B cell (primary cell): Measurements from ENCODE around the gene TM9SF4. TPM values are rescaled to one million over a fixed set of nuclear protein-coding genes. Genes with fewer than 3 reads are reported as not detected.

Experiments used
- ATAC-seq: fragments of 200-7000 bp; cut with Tn5 transposase; one replicate; pipeline ENCODE4 v1.10.0; 2021; ENCODE audit warnings: low read depth, mild to moderate bottlenecking, moderate number of reproducible peaks, moderate library complexity
- CTCF ChIA-PET: fragments of 350-600 bp; sonication (Branson Sonifier 250); formaldehyde crosslinking; loops from one replicate; lab custom pipeline; 2021; ENCODE audit warnings: antibody characterized with exemption, inconsistent platforms; lab: Charles Lee
- POLR2A ChIA-PET: fragments of 350-600 bp; sonication (Branson Sonifier 250); formaldehyde crosslinking; loops from one replicate; lab custom pipeline; 2021; ENCODE audit warnings: antibody characterized with exemption; lab: Charles Lee
- DNase-seq: peaks from one replicate; pipeline ENCODE4 v3.0.0; 2013
- H2AFZ ChIP-seq: 2 replicates; pipeline ENCODE4 v1.6.1; 2012; ENCODE audit warnings: mild to moderate bottlenecking, low read depth, low read length; ENCODE audit not compliant: insufficient read depth, poor library complexity, severe bottlenecking
- H3K27ac ChIP-seq, 2 donors: 1 replicate in 1 of 2; 2 replicates in 1 of 2; pipeline ENCODE4 v1.5.1; 2012 to 2013; ENCODE audit warnings: low read length in 2 of 2, mild to moderate bottlenecking in 2 of 2, moderate library complexity in 1 of 2
- H3K27me3 ChIP-seq, 4 experiments: fragments of 200-600 bp in 1 of 4; sonication (generic) in 1 of 4; replicated peaks in 1 of 4; 1 replicate in 2 of 4; 2 replicates in 2 of 4; pipeline versions ENCODE4 v1.6.1 to v1.7.0; 2013 to 2016; ENCODE audit warnings: low read length in 3 of 4, mild to moderate bottlenecking in 2 of 4, mixed read lengths in 1 of 4, moderate library complexity in 1 of 4; ENCODE audit not compliant: insufficient read depth in 4 of 4, control insufficient read depth in 3 of 4; ENCODE audit errors: control extremely low read depth in 1 of 4
- H3K36me3 ChIP-seq, 2 experiments: replicated peaks in 1 of 2; 1 replicate in 1 of 2; 2 replicates in 1 of 2; pipeline versions ENCODE4 v1.6.1 to v1.7.1; 2013; ENCODE audit warnings: low read length in 1 of 2; ENCODE audit not compliant: insufficient read depth in 2 of 2, control insufficient read depth in 1 of 2; ENCODE audit errors: control extremely low read depth in 1 of 2, extremely low read depth in 1 of 2
- H3K4me1 ChIP-seq, 2 donors: fragments of 200-600 bp in 1 of 2; sonication (generic) in 1 of 2; 1 replicate in 1 of 2; 2 replicates in 1 of 2; pipeline versions ENCODE4 v1.5.1 to v1.6.1; 2013 to 2017; ENCODE audit warnings: low read length in 2 of 2; ENCODE audit not compliant: control insufficient read depth in 2 of 2, insufficient read depth in 2 of 2
- H3K4me2 ChIP-seq: replicated peaks from 2 replicates; pipeline ENCODE3; 2012; ENCODE audit warnings: mild to moderate bottlenecking, low read depth, low read length; ENCODE audit not compliant: poor library complexity, severe bottlenecking
- H3K4me3 ChIP-seq, 5 experiments: fragments of 200-600 bp in 1 of 5; sonication (generic) in 1 of 5; 1 replicate in 3 of 5; 2 replicates in 2 of 5; pipeline versions ENCODE4 v1.5.1 to v1.7.0; 2011 to 2016; ENCODE audit warnings: low read length in 4 of 5, mild to moderate bottlenecking in 4 of 5, low read depth in 2 of 5, control low read depth in 1 of 5, moderate library complexity in 1 of 5; ENCODE audit not compliant: insufficient read depth in 1 of 5; ENCODE audit errors: control extremely low read depth in 1 of 5, extremely low read depth in 1 of 5
- H3K79me2 ChIP-seq: fragments of 200-600 bp; sonication (generic); one replicate; pipeline ENCODE4 v1.6.0; 2016; ENCODE audit warnings: low read length; ENCODE audit not compliant: control insufficient read depth, insufficient read depth
- H3K9ac ChIP-seq: fragments of 200-600 bp; sonication (generic); 2 replicates; pipeline ENCODE4 v1.6.1; 2017; ENCODE audit warnings: mild to moderate bottlenecking, low read length, moderate library complexity
- H3K9me3 ChIP-seq, 3 donors: one replicate each; pipeline versions ENCODE4 v1.6.1 to v1.7.1; 2013; ENCODE audit warnings: low read length in 2 of 3; ENCODE audit not compliant: control insufficient read depth in 2 of 3, insufficient read depth in 1 of 3; ENCODE audit errors: control extremely low read depth in 1 of 3
- H4K20me1 ChIP-seq: 2 replicates; pipeline ENCODE4 v1.6.0; 2012; ENCODE audit warnings: mild to moderate bottlenecking, low read length; ENCODE audit not compliant: insufficient read depth, control insufficient read depth, poor library complexity, severe bottlenecking
- H3K27ac Mint-ChIP-seq: one replicate; pipeline ENCODE4 v1.8.0; 2021; ENCODE audit warnings: mixed read lengths
- H3K27me3 Mint-ChIP-seq: one replicate; pipeline ENCODE4 v1.8.0; 2021; ENCODE audit warnings: mixed read lengths
- H3K4me1 Mint-ChIP-seq: one replicate; pipeline ENCODE4 v1.8.0; 2021; ENCODE audit warnings: mixed read lengths
- H3K4me3 Mint-ChIP-seq: one replicate; pipeline ENCODE4 v1.8.0; 2021; ENCODE audit warnings: mixed read lengths
- H3K9me3 Mint-ChIP-seq: one replicate; pipeline ENCODE4 v1.8.0; 2022; ENCODE audit warnings: mixed read lengths; ENCODE audit not compliant: insufficient read depth
- CTCF ChIP-seq: fragments of 200-600 bp; IDR thresholded peaks from one replicate; pipeline ENCODE4 v1.8.0; 2022; ENCODE audit warnings: antibody characterized with exemption, mild to moderate bottlenecking
- EZH2 ChIP-seq: IDR thresholded peaks from 2 replicates; pipeline ENCODE4 v1.6.1; 2012; ENCODE audit warnings: borderline replicate concordance, low read depth, mild to moderate bottlenecking, moderate library complexity, low read length; ENCODE audit not compliant: insufficient read depth, poor library complexity, severe bottlenecking
- WGBS: methylation state at CpG from one replicate; pipeline ENCODE4 v1.1.5; 2013; ENCODE audit warnings: missing lambda C conversion rate; ENCODE audit not compliant: insufficient coverage; 5-methylcytosine and 5-hydroxymethylcytosine counted together
- intact Hi-C: fragments of 100-400 bp; cut with micrococcal nuclease; formaldehyde crosslinking; loops from one replicate; pipeline ENCODE4 v1.10.0; 2022
- polyA plus RNA-seq: library from polyadenylated mRNA; depleted of rRNA; stranded (reverse); fragments of >200 nt; gene quantifications from 2 replicates; pipeline ENCODE4 v1.2.3, GENCODE V29; 2012
- total RNA-seq, 2 donors: library from RNA; stranded (reverse); fragments of 120-200 nt in 1 of 2; gene quantifications; 1 replicate in 1 of 2; 2 replicates in 1 of 2; pipeline versions ENCODE4 v1.2.3 to v1.2.4, GENCODE V29; 2013 to 2022

The TM9SF4 gene
- total and polyA plus RNA-seq, 2 donors (not counting 1 experiment from before 2014, with no cell fraction given) = 23.5 to 53.8 TPM

GRCh38 chr20:32080783-32081182, 28.7 kb upstream of the TM9SF4 start:
- H3K4me3 ChIP-seq = no peak overlapping the region
- H2AFZ ChIP-seq = no peak overlapping the region
- Mint-ChIP-seq H3K27me3 (no peaks in the 10 kb centered on the region), H3K27ac (no peak overlapping the region), H3K4me1 (peaks cover 3% of the 10 kb centered on the region), H3K9me3 (no peaks in the 10 kb centered on the region), H3K4me3 (no peak overlapping the region)
- no peaks in the 10 kb centered on the region for H3K4me1 ChIP-seq
- no peak overlapping the region for H3K4me2 ChIP-seq
- CTCF ChIA-PET = interaction anchor here (0.6 to 4.3 kb wide), 5 partner anchors 10 to 67 kb away, joined by 3 to 36 read pairs (median 5); no protein-coding TSS in a partner anchor
- peaks cover 5 to 42% of the 10 kb centered on the region in 2 experiments for H3K36me3 ChIP-seq
- H3K27me3 ChIP-seq = no peaks in the 10 kb centered on the region
- intact Hi-C loops = no loop called here
- H3K9me3 ChIP-seq = no peaks in the 10 kb centered on the region
- DNase-seq (no peak), ATAC-seq (no peak)
- H4K20me1 ChIP-seq = no peaks in the 10 kb centered on the region
- no peak overlapping the region for H3K9ac ChIP-seq
- POLR2A ChIA-PET = no interaction called here
- H3K27ac ChIP-seq = no peak overlapping the region
- H3K79me2 ChIP-seq = no peaks in the 10 kb centered on the region
- TF ChIP-seq EZH2 (no peak), CTCF (no peak)
- 82% methylated on average over 2 of the region's 3 CpGs for WGBS

- no peak overlapping the region for H3K4me3 Mint-ChIP-seq
- no peaks in the 10 kb centered on the region for H3K9me3 Mint-ChIP-seq
- intact Hi-C loops = no loop called here
- no peak for DNase-seq
- H3K36me3 ChIP-seq = peaks cover 5 to 50% of the 10 kb centered on the region in 2 experiments
- no peak overlapping the region for H3K27ac Mint-ChIP-seq
- no peak for TF ChIP-seq CTCF
- no peak for TF ChIP-seq EZH2
- ChIA-PET CTCF (interaction anchor here (1.5 kb wide), 1 partner anchor 48 kb away, joined by 4 read pairs; no protein-coding TSS in a partner anchor), POLR2A (no interaction called here)
- no peaks in the 10 kb centered on the region for H3K27me3 Mint-ChIP-seq
- no peak overlapping the region for H3K9ac ChIP-seq
- peaks cover 0 to 4% of the 10 kb centered on the region in 2 donors for H3K4me1 ChIP-seq
- no peak overlapping the region for H3K4me3 ChIP-seq
- H3K9me3 ChIP-seq = no peaks in the 10 kb centered on the region
- H2AFZ ChIP-seq = no peak overlapping the region
- H3K4me1 Mint-ChIP-seq = peaks cover 3% of the 10 kb centered on the region
- no peaks in the 10 kb centered on the region for H4K20me1 ChIP-seq
- no peak for ATAC-seq
- H3K4me2 ChIP-seq = no peak overlapping the region
- H3K27ac ChIP-seq = no peak overlapping the region
- H3K79me2 ChIP-seq = no peaks in the 10 kb centered on the region
- WGBS = 94% methylated on average over 6 of the region's 6 CpGs
- H3K27me3 ChIP-seq = no peaks in the 10 kb centered on the region
Observed at GRCh38 chr20:32083469-32083868, 26.0 kb upstream of the TM9SF4 start.
